GM12878 (cell line): ENCODE measurements around the gene ARHGAP5. TPM values are rescaled to one million over a fixed set of nuclear protein-coding genes. Genes with fewer than 3 reads are reported as not detected.
A peak's percentile ranks its signal among the peaks of the same experiment; 100 is the strongest.

ENCODE experiments used
- ASH2L ChIP-seq: fragments of 300-600, 200-600 bp; sonication (generic); IDR thresholded peaks from 2 replicates; pipeline ENCODE4 v1.6.1; 2017; ENCODE audit warnings: low read depth, mild to moderate bottlenecking, borderline replicate concordance
- ATF2 ChIP-seq: IDR thresholded peaks from 2 replicates; pipeline ENCODE4 v1.6.1; 2012; ENCODE audit warnings: low read length, inconsistent platforms
- ATF3 ChIP-seq: IDR thresholded peaks from 2 replicates; pipeline ENCODE4 v1.6.1; 2011; ENCODE audit warnings: low read depth, mild to moderate bottlenecking, low read length, moderate library complexity, borderline replicate concordance; ENCODE audit errors: extremely low read depth
- EP300 ChIP-seq, 2 experiments: fragments of 150-350 bp in 1 of 2; IDR thresholded peaks; 2 replicates each; pipeline ENCODE4 v1.6.1; 2011 to 2012; ENCODE audit warnings: low read depth in 2 of 2, low read length in 2 of 2, borderline replicate concordance in 1 of 2, improper control_type of control experiment in 1 of 2, inconsistent platforms in 1 of 2; ENCODE audit not compliant: control insufficient read depth in 1 of 2
- EZH2 ChIP-seq: IDR thresholded peaks from 2 replicates; pipeline ENCODE4 v1.6.1; 2012; ENCODE audit warnings: low read depth, mild to moderate bottlenecking, control low read depth, inconsistent platforms, low read length, borderline replicate concordance; ENCODE audit not compliant: control insufficient read depth
- NR2F1 ChIP-seq: fragments of 450-650 bp; conservative IDR thresholded peaks from 2 replicates; pipeline ENCODE4 v1.6.1; 2017; ENCODE audit warnings: mild to moderate bottlenecking
- PML ChIP-seq: IDR thresholded peaks from 2 replicates; pipeline ENCODE4 v1.6.1; 2012; ENCODE audit warnings: low read length, inconsistent platforms
- POLR2AphosphoS2 ChIP-seq: IDR thresholded peaks from 2 replicates; pipeline ENCODE4 v1.6.1; 2011; ENCODE audit warnings: low read depth, mild to moderate bottlenecking, low read length, improper control_type of control experiment, moderate library complexity
- RELA ChIP-seq: fragments of 450-650 bp; IDR thresholded peaks from 2 replicates; pipeline ENCODE4 v1.8.0; 2014; ENCODE audit warnings: borderline replicate concordance; ENCODE audit not compliant: partially characterized antibody
- WRNIP1 ChIP-seq: IDR thresholded peaks from 2 replicates; pipeline ENCODE4 v1.6.1; 2011; ENCODE audit warnings: low read depth, low read length, improper control_type of control experiment, borderline replicate concordance
- polyA plus RNA-seq, 11 experiments: library from polyadenylated mRNA; depleted of rRNA in 4 of 11; unstranded in 6 of 11; stranded (reverse) in 5 of 11; fragments of >200 nt; fragmentation: Nextera tagmentation in 4 of 11; fragmentation: Illumina TruSeq in 1 of 11; extraction: Ambion mirVana in 4 of 11; extraction: Trizol in 1 of 11; gene quantifications; 1 replicate in 1 of 11; 2 replicates in 10 of 11; pipeline versions ENCODE4 v1.2.1 to v1.2.3, GENCODE V29; 2011 to 2016; ENCODE audit warnings: inconsistent platforms in 2 of 11, missing spikeins in 2 of 11, low read depth in 1 of 11
- total RNA-seq, 4 experiments: library from RNA; depleted of rRNA in 3 of 4; stranded (reverse); fragments of >200 nt in 3 of 4; fragmentation: Illumina TruSeq in 1 of 4; extraction: Trizol in 1 of 4; gene quantifications; 2 replicates each; pipeline versions ENCODE4 v1.2.1 to v1.2.3, GENCODE V29; 2013 to 2021

ARHGAP5 gene
- total and polyA plus RNA-seq, 10 of the 15 experiments (the other 5 are each of a cell fraction or from before 2014, with no cell fraction given): 0.91 to 19.6 (median 7.2) TPM

- TF ChIP-seq ATF2 (peak; percentile 43), ASH2L (no peak), WRNIP1 (no peak), NR2F1 (peak; percentile 49; the same call in 1 of the 2 replicates), PML (no peak), ATF3 (no peak), POLR2AphosphoS2 (no peak), EZH2 (no peak), RELA (no peak), EP300 (IDR thresholded peaks at IDR 0.05; ENCODE audit: borderline replicate concordance in 1 of 2, control insufficient read depth in 1 of 2, low read depth in 2 of 2, low read length in 2 of 2) (peak; percentile 45 to 90; a peak in 3 of 4 replicates)
Observed at GRCh38 chr14:32200368-32201192, 123.5 kb downstream of the ARHGAP5 start (continued).
